D341Med (cell line): ENCODE measurements around the gene HECW1.

Source experiments
- DNase-seq: peaks from one replicate; pipeline ENCODE4 v3.0.0; 2012; ENCODE audit warnings: low spot score

The HECW1 gene

DNA sequence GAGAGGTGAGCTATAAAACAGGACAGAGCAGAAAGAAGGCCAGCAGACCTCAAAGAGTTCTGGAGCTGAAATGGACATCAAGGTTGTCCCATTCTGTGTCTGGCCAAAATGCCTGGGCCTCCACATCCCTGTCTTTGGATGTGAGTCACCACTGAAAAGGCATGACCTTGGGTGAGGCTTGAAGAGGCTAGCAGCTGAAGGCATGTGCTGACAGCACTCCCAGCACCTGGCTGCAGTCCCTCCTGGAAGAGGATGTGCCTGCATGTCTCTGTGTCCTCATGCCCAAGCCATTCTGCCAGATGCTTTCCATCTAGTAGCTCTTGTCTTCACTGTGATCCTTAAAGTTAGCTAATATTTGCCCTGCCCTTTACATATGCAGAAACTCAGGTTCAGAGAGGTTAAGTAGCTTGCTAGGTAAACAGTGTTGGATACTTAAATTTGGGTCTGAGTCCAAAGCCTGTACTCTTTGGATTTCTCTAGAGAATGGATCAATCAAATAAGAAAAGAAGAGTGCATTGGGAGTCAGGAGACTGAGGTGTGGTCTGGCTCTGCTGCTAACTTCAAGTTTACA is 35.8 kb downstream of the HECW1 start:
- no peak for DNase-seq

- DNase-seq = no peak
These were observed 38.6 kb downstream of the HECW1 start for GRCh38 chr7:43151076-43151475.

- no peak for DNase-seq
These were observed 40.2 kb downstream of the HECW1 start for GRCh38 chr7:43152696-43153095.

GRCh38 chr7:43155636-43156035 is 43.2 kb downstream of the HECW1 start:
- no peak for DNase-seq

DNA sequence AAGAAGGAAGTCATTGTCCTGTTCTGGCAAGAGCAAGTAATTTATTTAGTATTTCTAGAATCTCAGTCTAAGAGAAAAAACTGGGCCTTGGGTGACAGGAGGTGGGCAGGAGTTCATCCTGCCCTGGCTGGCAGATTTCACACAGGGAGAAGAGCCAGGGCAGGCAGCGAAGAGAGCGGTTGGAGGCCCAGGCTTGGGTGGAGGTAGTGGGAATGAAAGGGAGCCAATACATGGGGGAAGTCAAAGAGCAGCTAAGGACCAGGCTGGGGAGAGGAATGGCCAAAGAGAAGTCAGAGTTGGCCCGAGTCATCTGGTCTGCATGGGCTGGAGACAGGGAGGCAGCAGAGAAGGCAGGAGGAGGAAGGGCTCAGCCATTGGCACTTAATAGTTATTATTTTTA is 51.4 kb downstream of the HECW1 start:
- DNase-seq = no peak

- DNase-seq = no peak
These were observed 52.3 kb downstream of the HECW1 start for GRCh38 chr7:43164757-43165156.

DNA sequence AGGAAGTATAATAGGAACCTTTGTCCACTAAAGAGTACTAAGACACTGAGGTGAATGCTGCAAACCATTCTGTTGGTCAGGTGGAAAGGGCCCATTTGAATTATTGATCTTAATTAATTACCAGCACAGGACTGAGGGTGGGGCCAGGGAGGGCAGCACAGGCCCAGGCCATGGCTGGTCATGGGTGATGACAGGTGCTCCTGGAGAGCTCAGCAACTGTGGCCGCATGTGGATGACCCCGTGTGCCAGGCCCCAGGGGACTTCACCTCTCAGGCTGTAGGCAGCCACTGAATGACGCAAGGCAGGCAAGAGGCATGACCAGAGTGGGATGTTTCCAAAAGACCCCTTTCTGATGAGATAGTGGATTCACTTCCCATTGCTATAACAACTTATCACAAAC is 54.2 kb downstream of the HECW1 start:
- DNase-seq = no peak

GRCh38 chr7:43169076-43169475 is 56.6 kb downstream of the HECW1 start:
- no peak for DNase-seq

DNA sequence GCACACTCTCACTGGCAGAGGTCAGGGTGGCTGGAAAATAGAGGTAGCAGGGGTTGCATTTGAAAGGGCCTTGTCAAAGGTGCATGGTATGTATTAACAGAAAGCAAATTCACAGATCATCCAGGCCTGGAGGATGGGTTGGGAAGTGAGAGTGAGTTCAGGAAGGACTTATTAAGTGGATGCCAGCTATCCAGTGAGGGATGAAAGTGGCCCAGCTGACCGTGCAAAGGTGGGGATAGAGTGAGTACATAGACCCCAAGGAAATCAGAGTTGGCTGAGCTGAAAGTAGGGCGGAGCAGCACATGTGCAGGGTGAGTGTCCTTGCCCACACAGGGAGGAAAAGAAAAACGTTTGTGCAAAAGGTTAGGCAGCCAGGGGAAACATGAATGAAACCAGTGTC is 58.1 kb downstream of the HECW1 start:
- DNase-seq = no peak

GRCh38 chr7:43175570-43176200 is 63.2 kb downstream of the HECW1 start:
- DNase-seq = no peak

GRCh38 chr7:43179393-43179792 is 66.9 kb downstream of the HECW1 start:
- no peak for DNase-seq

DNA sequence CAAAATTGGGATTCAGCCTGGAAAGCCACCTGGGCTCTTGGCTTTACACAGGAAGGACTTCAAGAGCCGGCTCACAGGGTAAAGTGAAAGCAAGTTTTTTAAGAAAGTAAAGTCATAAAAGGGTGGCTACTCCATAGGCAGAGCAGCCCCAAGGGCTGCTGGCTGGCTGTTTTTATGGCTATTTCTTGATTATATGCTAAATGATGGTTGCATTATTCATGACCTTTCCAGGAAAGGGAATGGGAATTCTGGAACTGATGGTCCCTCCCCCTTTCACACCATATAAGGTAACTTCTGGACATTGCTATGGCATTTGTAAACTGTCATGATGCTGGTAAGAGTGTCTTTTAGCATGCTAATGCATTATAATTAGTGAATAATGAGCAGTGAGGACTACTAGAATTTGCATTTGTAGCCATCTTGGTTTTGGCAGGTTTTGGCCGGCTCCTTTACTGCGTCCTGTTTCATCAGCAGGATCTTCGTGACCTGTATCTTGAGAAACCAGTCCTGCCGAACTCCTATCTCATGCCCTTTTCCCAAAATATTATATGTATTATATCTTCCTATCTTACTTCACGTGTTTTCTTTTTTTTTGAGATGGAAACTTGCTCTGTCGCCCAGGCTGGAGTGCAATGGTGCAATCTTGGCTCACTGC is 80.5 kb downstream of the HECW1 start:
- no peak for DNase-seq

DNA sequence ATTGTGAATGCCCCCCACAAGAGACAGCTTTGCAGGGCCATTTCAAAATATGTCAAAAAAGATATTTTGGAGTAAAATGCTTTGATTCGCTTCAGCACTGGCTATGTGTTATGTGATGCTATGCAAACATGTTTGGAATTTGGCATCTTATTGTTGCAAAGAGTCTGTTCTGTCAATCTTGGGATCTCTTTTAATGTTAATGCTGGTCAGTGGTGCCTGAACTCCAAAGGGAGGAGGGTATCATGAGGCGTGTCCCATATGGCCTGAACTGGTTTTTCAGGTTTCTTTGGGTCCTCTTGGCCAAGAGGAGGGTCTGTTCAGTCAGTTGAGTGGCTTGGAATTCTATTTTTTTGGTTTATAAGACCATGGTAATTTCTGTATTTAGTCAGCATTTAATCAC is 81.4 kb downstream of the HECW1 start:
- DNase-seq = no peak

- no peak for DNase-seq
These were observed 82.8 kb downstream of the HECW1 start for GRCh38 chr7:43195256-43195655.

DNA sequence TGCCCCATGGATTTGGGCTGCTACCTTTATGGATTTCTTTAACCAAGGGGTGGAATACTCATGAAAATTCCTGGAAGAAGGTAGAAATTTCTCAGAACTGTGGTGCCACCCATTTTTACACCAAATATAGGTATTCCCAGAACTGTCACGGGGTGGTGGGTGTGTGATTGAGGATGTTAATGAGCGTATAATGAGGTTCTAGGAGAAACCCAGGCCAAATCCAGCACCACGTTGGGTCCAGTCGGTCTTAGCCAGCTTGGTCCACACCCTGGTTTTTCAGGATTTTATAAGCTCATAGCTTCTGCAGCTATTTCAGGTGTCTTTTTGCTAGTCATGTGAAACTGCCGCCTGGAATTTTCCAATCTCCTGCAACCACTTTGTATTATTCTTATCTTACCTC is 83.3 kb downstream of the HECW1 start:
- DNase-seq = no peak

GRCh38 chr7:43196379-43196778 is 83.9 kb downstream of the HECW1 start:
- DNase-seq = no peak

GRCh38 chr7:43198016-43198415 is 85.6 kb downstream of the HECW1 start:
- no peak for DNase-seq

DNA sequence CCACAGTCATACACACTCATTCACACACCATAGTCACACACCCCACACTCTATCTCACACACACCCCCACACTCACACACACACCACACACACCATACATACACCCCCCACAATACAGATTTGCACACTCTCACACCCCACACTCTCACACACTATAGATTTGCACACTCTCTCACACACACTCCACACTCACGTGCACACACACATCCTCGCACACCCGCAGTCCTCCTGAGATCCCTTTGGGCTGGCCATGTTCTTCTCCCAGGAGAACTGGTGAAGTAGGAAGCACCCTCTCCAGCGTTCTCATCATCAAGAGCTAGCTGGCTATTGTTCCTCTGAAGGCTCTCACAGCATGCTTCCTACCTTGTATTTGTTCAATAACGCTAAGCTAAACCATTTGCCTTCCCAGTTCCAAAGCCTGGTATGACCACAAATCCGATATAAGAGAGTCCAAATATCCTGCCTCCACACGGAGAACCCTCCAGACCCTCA is 86.2 kb downstream of the HECW1 start:
- DNase-seq = no peak

DNA sequence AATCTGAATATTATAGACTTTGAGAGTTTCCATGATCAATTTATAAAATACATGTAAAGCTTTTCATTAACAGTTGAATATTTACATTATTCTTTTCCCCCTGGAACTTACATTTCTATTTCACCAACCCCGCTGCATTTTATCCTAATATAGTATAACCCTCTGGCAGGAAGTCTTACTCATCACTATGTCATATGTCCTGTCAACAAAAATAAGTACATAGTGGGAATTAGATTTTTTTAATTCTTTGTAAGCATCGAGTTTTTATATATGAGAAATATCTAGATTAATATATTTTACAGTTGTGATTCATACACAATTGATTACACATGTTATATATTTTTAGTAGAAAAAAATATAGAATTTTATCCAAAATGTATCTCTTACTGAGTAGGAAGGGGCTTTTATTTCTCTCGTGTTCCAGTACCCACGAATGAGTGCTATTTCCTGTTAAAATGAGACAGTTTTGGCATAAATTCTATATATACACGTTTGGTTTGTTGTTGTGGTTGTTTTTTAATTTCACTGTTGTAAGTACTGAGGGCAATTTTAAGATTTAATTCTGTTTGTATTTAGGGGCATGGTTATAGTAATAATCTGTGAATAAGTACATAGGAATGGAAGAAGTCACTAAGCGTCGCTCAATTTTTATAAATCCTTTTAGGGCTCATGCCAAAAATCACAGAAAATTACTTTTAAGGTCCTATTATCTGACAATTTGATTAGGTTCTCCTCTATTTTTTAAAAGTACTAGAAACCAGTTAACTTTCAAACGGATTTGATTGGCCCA is 87.1 kb downstream of the HECW1 start:
- DNase-seq = no peak

DNA sequence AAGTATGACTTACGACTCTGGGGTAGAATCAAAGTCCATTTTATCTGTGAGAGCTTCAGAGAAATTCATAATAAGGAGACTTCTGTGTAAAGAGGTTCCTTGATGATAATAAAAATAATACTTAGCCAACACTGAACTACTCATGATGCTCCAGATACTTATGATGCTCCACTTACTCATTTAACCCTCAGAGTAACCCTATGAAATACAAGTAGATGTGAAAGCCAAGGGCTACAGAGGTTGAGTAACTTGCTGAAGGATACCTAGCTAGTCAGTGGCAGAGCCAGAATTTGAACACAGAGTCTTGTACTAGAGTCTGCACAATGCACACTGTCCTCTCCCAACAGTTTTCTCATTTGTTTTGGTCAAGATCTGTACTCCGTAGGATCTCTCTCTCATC is 89.5 kb downstream of the HECW1 start:
- DNase-seq = no peak

- DNase-seq = no peak
These were observed 91.6 kb downstream of the HECW1 start for GRCh38 chr7:43204081-43204480.

GRCh38 chr7:43205171-43205795 is 92.8 kb downstream of the HECW1 start:
- DNase-seq = no peak
